Type B pancreatic cell (in vitro differentiated cells): ENCODE measurements around the gene AHCYL2. TPM values are rescaled to one million over a fixed set of nuclear protein-coding genes. Genes with fewer than 3 reads are reported as not detected.
A peak's percentile ranks its signal among the peaks of the same experiment; 100 is the strongest.

Source experiments
- DNase-seq: peaks from one replicate; pipeline ENCODE4 v3.0.0; 2021; ENCODE audit warnings: mixed read lengths; ENCODE audit not compliant: unreplicated experiment; ENCODE audit errors: extremely low spot score
- H3K27ac Mint-ChIP-seq: 2 replicates; pipeline ENCODE4 v1.8.0; 2021; ENCODE audit warnings: mild to moderate bottlenecking, mixed read lengths
- H3K27me3 Mint-ChIP-seq: 2 replicates; pipeline ENCODE4 v1.8.0; 2021; ENCODE audit warnings: mixed read lengths
- H3K36me3 Mint-ChIP-seq: 2 replicates; pipeline ENCODE4 v1.8.0; 2021; ENCODE audit warnings: mixed read lengths
- H3K4me1 Mint-ChIP-seq: one replicate; pipeline ENCODE4 v1.8.0; 2021; ENCODE audit warnings: mixed read lengths; ENCODE audit not compliant: unreplicated experiment
- H3K4me3 Mint-ChIP-seq: 2 replicates; pipeline ENCODE4 v1.8.0; 2021; ENCODE audit warnings: mild to moderate bottlenecking, mixed read lengths
- H3K9me3 Mint-ChIP-seq: 2 replicates; pipeline ENCODE4 v1.8.0; 2021; ENCODE audit warnings: mixed read lengths
- total RNA-seq: library from RNA; stranded (reverse); gene quantifications from 2 replicates; pipeline ENCODE4 v1.2.1, GENCODE V29; 2021; ENCODE audit warnings: low replicate concordance
- TF ChIP-seq, protein P1 (sequence below): fragments of 200-600 bp; sonication (generic); conservative IDR thresholded peaks from 2 replicates; pipeline ENCODE4 v1.5.0; 2021; ENCODE audit warnings: antibody characterized with exemption, mild to moderate bottlenecking

The AHCYL2 gene
- total RNA-seq, 1 donor from 2014 or later, result 27.8 TPM

DNA sequence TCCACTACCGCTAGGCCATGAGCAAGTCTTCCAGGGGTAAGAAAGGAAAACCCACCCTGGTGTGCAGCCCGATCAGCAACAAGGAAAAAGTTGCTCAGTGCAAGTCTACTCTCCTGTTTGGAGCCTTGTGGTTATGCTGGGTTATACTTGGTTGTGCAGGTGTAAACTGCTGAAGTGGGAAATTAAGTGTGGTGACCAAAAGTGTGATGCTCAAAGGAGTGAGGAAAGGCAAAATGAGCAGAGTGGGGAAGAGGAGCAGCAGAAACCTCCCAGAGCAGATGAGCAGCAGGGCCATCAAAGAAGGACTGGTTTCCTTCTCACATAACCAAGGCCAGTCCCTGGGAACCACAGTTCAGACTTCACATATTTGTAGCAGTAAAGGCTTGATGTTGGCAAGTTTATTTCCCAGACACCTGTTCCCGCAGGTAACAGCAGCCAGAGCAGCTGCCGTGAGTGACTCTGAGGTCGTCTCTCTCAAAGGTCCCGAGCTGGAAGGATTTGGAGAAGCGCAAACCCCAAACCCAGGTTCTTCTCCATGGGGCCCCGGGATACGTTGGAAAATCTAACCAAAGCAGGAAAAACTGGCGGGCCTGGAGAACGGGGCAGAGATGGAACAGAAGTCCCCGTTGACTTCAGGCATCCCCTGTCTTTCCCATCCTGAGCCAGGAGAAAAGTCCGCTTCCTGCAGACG, 37.0 kb upstream of the AHCYL2 start:
- Mint-ChIP-seq H3K4me1 (peaks cover 29% of the 10 kb centered on the region), H3K4me3 (peak overlapping the region; percentile 84), H3K27me3 (peaks cover 4% of the 10 kb centered on the region), H3K9me3 (no peaks in the 10 kb centered on the region), H3K36me3 (peaks cover 16% of the 10 kb centered on the region), H3K27ac (peak overlapping the region; percentile 46)
- no peak for DNase-seq
- TF ChIP-seq, protein P1, sequence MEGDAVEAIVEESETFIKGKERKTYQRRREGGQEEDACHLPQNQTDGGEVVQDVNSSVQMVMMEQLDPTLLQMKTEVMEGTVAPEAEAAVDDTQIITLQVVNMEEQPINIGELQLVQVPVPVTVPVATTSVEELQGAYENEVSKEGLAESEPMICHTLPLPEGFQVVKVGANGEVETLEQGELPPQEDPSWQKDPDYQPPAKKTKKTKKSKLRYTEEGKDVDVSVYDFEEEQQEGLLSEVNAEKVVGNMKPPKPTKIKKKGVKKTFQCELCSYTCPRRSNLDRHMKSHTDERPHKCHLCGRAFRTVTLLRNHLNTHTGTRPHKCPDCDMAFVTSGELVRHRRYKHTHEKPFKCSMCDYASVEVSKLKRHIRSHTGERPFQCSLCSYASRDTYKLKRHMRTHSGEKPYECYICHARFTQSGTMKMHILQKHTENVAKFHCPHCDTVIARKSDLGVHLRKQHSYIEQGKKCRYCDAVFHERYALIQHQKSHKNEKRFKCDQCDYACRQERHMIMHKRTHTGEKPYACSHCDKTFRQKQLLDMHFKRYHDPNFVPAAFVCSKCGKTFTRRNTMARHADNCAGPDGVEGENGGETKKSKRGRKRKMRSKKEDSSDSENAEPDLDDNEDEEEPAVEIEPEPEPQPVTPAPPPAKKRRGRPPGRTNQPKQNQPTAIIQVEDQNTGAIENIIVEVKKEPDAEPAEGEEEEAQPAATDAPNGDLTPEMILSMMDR, result no peak

DNA sequence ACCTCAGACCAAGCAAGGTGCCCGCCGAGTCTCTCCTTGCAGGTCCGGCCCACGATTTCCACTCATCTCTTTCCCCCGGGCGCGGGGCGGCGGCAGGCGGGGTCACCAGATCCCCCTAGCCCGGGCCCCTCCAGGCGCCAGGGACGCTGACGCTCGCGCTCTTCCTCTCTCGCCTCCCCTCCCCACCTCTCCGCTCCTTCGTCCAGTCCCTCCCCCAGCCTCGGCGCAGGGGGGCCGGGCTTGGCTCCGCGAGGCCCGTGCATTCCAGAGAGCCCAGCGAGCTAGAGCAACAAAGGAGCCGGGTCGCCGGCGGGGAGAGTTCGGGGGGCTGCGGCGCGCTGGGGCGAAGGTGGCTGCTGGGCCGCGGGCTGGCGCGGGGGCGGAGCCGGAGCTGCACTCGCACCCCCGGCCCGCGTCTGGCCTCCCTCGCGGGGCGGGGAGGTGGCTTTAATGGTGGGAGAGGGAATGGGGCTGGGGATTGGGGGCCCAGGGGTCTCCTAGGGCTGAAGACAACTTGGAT, 36.4 kb upstream of the AHCYL2 start, which contains the start of gene SMO:
Gene SMO, plus strand, starts transcription at position 262 of the 520 bp plus-strand sequence. CDS start 519 bp downstream, outside the sequence.
- peaks cover 20% of the 10 kb centered on the region for H3K36me3 Mint-ChIP-seq
- H3K9me3 Mint-ChIP-seq, result no peaks in the 10 kb centered on the region
- peaks cover 4% of the 10 kb centered on the region for H3K27me3 Mint-ChIP-seq
- H3K4me1 Mint-ChIP-seq, result peaks cover 29% of the 10 kb centered on the region
- peak within 1 kb of the TSS; percentile 70 for H3K27ac Mint-ChIP-seq
- TF ChIP-seq, protein P1, result no peak
- DNase-seq, result peak; percentile 92
- H3K4me3 Mint-ChIP-seq, result peak within 1 kb of the TSS; percentile 98

GRCh38 chr7:129188892-129189660, 35.8 kb upstream of the AHCYL2 start:
- DNase-seq, result no peak

GRCh38 chr7:129189661-129190310, 35.0 kb upstream of the AHCYL2 start:
- H3K4me1 Mint-ChIP-seq, result peaks cover 29% of the 10 kb centered on the region
- peaks cover 20% of the 10 kb centered on the region for H3K36me3 Mint-ChIP-seq
- DNase-seq, result no peak
- TF ChIP-seq, protein P1, result no peak
- peak overlapping the region; percentile 70 for H3K27ac Mint-ChIP-seq
- no peaks in the 10 kb centered on the region for H3K9me3 Mint-ChIP-seq
- H3K4me3 Mint-ChIP-seq, result peak overlapping the region; percentile 98
- H3K27me3 Mint-ChIP-seq, result peaks cover 4% of the 10 kb centered on the region

More at GRCh38 chr7:129188892-129189660, 35.8 kb upstream of the AHCYL2 start:
- Mint-ChIP-seq H3K4me3 (peak overlapping the region; percentile 98), H3K27me3 (peaks cover 4% of the 10 kb centered on the region), H3K4me1 (peaks cover 29% of the 10 kb centered on the region), H3K27ac (peak overlapping the region; percentile 70), H3K36me3 (peaks cover 20% of the 10 kb centered on the region), H3K9me3 (no peaks in the 10 kb centered on the region)
- TF ChIP-seq, protein P1, result no peak

DNA sequence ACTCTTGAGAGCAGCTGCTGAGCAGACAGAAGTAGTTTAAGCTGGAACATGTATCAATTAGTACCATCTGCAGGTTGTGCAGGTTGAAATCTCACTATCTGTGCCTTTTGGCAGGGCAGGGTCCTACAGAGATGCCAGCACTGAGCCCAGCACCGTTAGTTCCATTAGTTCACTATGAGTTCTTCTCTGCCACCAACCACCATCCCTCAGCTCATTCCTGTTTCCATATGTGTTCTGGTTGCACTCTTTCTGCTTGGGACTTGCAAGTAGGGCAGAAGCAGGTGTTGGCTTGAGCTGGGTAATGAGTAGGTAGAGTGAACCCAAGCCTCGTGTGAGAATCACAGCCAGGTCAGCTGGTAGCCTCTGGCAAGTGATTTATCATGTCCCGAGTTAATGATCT, 33.6 kb upstream of the AHCYL2 start:
- Mint-ChIP-seq H3K4me3 (peak overlapping the region; percentile 68), H3K27ac (no peak overlapping the region), H3K4me1 (peaks cover 29% of the 10 kb centered on the region), H3K36me3 (peaks cover 25% of the 10 kb centered on the region), H3K9me3 (no peaks in the 10 kb centered on the region), H3K27me3 (peaks cover 4% of the 10 kb centered on the region)
- DNase-seq, result no peak
- TF ChIP-seq, protein P1, result no peak
